Activated naive CD4-positive, alpha-beta T cell treated with anti-CD3 and anti-CD28 coated beads, Interleukin-2, amount 50 U/mL, for 24 hours (primary cell): ENCODE measurements around the gene SLC22A4.

Experiments
- H3K27ac Mint-ChIP-seq: one replicate; pipeline ENCODE4 v1.8.0; 2021; ENCODE audit warnings: mild to moderate bottlenecking, mixed read lengths
- H3K27me3 Mint-ChIP-seq: one replicate; pipeline ENCODE4 v1.8.0; 2021; ENCODE audit warnings: mixed read lengths
- H3K36me3 Mint-ChIP-seq: one replicate; pipeline ENCODE4 v1.8.0; 2021; ENCODE audit warnings: mixed read lengths
- H3K4me1 Mint-ChIP-seq: one replicate; pipeline ENCODE4 v1.8.0; 2021; ENCODE audit warnings: mixed read lengths
- H3K4me3 Mint-ChIP-seq: one replicate; pipeline ENCODE4 v1.8.0; 2021; ENCODE audit warnings: mild to moderate bottlenecking, mixed read lengths
- H3K9me3 Mint-ChIP-seq: one replicate; pipeline ENCODE4 v1.8.0; 2021; ENCODE audit warnings: mixed read lengths

Gene SLC22A4

GRCh38 chr5:132269635-132270334 lies 24.4 kb upstream of the SLC22A4 start:
- H3K27ac Mint-ChIP-seq = no peak overlapping the region
- peaks cover 8% of the 10 kb centered on the region for H3K27me3 Mint-ChIP-seq
- no peaks in the 10 kb centered on the region for H3K9me3 Mint-ChIP-seq
- H3K36me3 Mint-ChIP-seq = no peaks in the 10 kb centered on the region
- H3K4me1 Mint-ChIP-seq = peaks cover 11% of the 10 kb centered on the region
- no peak overlapping the region for H3K4me3 Mint-ChIP-seq

GRCh38 chr5:132270335-132270665 lies 23.9 kb upstream of the SLC22A4 start:
- H3K4me3 Mint-ChIP-seq = no peak overlapping the region
- peaks cover 11% of the 10 kb centered on the region for H3K4me1 Mint-ChIP-seq
- H3K27ac Mint-ChIP-seq = no peak overlapping the region
- no peaks in the 10 kb centered on the region for H3K9me3 Mint-ChIP-seq
- peaks cover 9% of the 10 kb centered on the region for H3K27me3 Mint-ChIP-seq
- no peaks in the 10 kb centered on the region for H3K36me3 Mint-ChIP-seq

- no peak overlapping the region for H3K4me3 Mint-ChIP-seq
Observed at GRCh38 chr5:132270706-132271105, 23.5 kb upstream of the SLC22A4 start.

GRCh38 chr5:132271251-132272246 lies 22.6 kb upstream of the SLC22A4 start:
- Mint-ChIP-seq H3K4me3 (peak overlapping the region; percentile 15), H3K9me3 (no peaks in the 10 kb centered on the region), H3K27ac (no peak overlapping the region), H3K27me3 (peaks cover 9% of the 10 kb centered on the region), H3K4me1 (peaks cover 11% of the 10 kb centered on the region), H3K36me3 (no peaks in the 10 kb centered on the region)

More at GRCh38 chr5:132270706-132271105, 23.5 kb upstream of the SLC22A4 start:
- Mint-ChIP-seq H3K4me1 (peaks cover 11% of the 10 kb centered on the region), H3K9me3 (no peaks in the 10 kb centered on the region), H3K36me3 (no peaks in the 10 kb centered on the region), H3K27me3 (peaks cover 9% of the 10 kb centered on the region), H3K27ac (no peak overlapping the region)

GRCh38 chr5:132272311-132273210 lies 21.6 kb upstream of the SLC22A4 start:
- Mint-ChIP-seq H3K4me1 (peaks cover 11% of the 10 kb centered on the region), H3K27me3 (peaks cover 9% of the 10 kb centered on the region), H3K27ac (no peak overlapping the region), H3K36me3 (no peaks in the 10 kb centered on the region), H3K9me3 (no peaks in the 10 kb centered on the region), H3K4me3 (peak overlapping the region; percentile 15)

GRCh38 chr5:132273631-132274030 lies 20.6 kb upstream of the SLC22A4 start:
- H3K4me3 Mint-ChIP-seq = no peak overlapping the region
- peaks cover 9% of the 10 kb centered on the region for H3K27me3 Mint-ChIP-seq
- H3K4me1 Mint-ChIP-seq = peaks cover 11% of the 10 kb centered on the region
- no peak overlapping the region for H3K27ac Mint-ChIP-seq
- H3K36me3 Mint-ChIP-seq = no peaks in the 10 kb centered on the region
- no peaks in the 10 kb centered on the region for H3K9me3 Mint-ChIP-seq

- no peak overlapping the region for H3K27ac Mint-ChIP-seq
- H3K9me3 Mint-ChIP-seq = no peaks in the 10 kb centered on the region
- H3K4me3 Mint-ChIP-seq = no peak overlapping the region
- H3K27me3 Mint-ChIP-seq = peaks cover 9% of the 10 kb centered on the region
- peaks cover 11% of the 10 kb centered on the region for H3K4me1 Mint-ChIP-seq
- no peaks in the 10 kb centered on the region for H3K36me3 Mint-ChIP-seq
Observed at GRCh38 chr5:132274050-132274792, 20.0 kb upstream of the SLC22A4 start.

- Mint-ChIP-seq H3K9me3 (no peaks in the 10 kb centered on the region), H3K27me3 (peaks cover 9% of the 10 kb centered on the region), H3K4me1 (peaks cover 11% of the 10 kb centered on the region), H3K4me3 (no peak overlapping the region), H3K36me3 (no peaks in the 10 kb centered on the region), H3K27ac (no peak overlapping the region)
Observed at GRCh38 chr5:132275367-132276220, 18.6 kb upstream of the SLC22A4 start.

GRCh38 chr5:132277256-132277655 lies 16.9 kb upstream of the SLC22A4 start:
- Mint-ChIP-seq H3K27me3 (peaks cover 9% of the 10 kb centered on the region), H3K36me3 (no peaks in the 10 kb centered on the region), H3K27ac (no peak overlapping the region), H3K9me3 (no peaks in the 10 kb centered on the region), H3K4me3 (no peak overlapping the region), H3K4me1 (peaks cover 9% of the 10 kb centered on the region)

GRCh38 chr5:132277971-132278853 lies 16.0 kb upstream of the SLC22A4 start:
- H3K4me1 Mint-ChIP-seq = no peaks in the 10 kb centered on the region
- no peaks in the 10 kb centered on the region for H3K9me3 Mint-ChIP-seq
- H3K4me3 Mint-ChIP-seq = no peak overlapping the region

GRCh38 chr5:132279801-132280200 lies 14.4 kb upstream of the SLC22A4 start:
- Mint-ChIP-seq H3K36me3 (no peaks in the 10 kb centered on the region), H3K4me3 (no peak overlapping the region), H3K27ac (no peak overlapping the region), H3K9me3 (no peaks in the 10 kb centered on the region), H3K27me3 (peaks cover 1% of the 10 kb centered on the region), H3K4me1 (no peaks in the 10 kb centered on the region)

More at GRCh38 chr5:132277971-132278853, 16.0 kb upstream of the SLC22A4 start:
- Mint-ChIP-seq H3K27ac (no peak overlapping the region), H3K36me3 (no peaks in the 10 kb centered on the region), H3K27me3 (peaks cover 7% of the 10 kb centered on the region)

GRCh38 chr5:132280371-132281240 lies 13.6 kb upstream of the SLC22A4 start:
- H3K4me3 Mint-ChIP-seq = no peak overlapping the region
- H3K4me1 Mint-ChIP-seq = no peaks in the 10 kb centered on the region
- H3K27ac Mint-ChIP-seq = no peak overlapping the region
- no peaks in the 10 kb centered on the region for H3K36me3 Mint-ChIP-seq
- H3K27me3 Mint-ChIP-seq = no peaks in the 10 kb centered on the region
- no peaks in the 10 kb centered on the region for H3K9me3 Mint-ChIP-seq
